GM23338 (cell line): ENCODE results near the gene CPNE2. TPM values are rescaled to one million over a fixed set of nuclear protein-coding genes. Genes with fewer than 3 reads are reported as not detected.

Source experiments
- ATAC-seq: fragments of 200-7000 bp; cut with Tn5 transposase; 3 replicates; pipeline ENCODE4 v1.9.1; 2020
- DNase-seq: peaks from one replicate; pipeline ENCODE4 v3.0.0-alpha.2; 2015; ENCODE audit warnings: low spot score
- H2AFZ ChIP-seq: fragments of 200-600 bp; sonication (generic); 2 replicates; pipeline ENCODE4 v1.8.0; 2016; ENCODE audit warnings: antibody characterized with exemption, mild to moderate bottlenecking, moderate library complexity
- H3F3A ChIP-seq: fragments of 200-600 bp; sonication (generic); replicated peaks from 2 replicates; pipeline ENCODE4 v1.8.0; 2017; ENCODE audit warnings: antibody characterized with exemption, mixed run types, low read depth
- H3K27ac ChIP-seq: fragments of 200-600 bp; sonication (generic); 2 replicates; pipeline ENCODE4 v1.6.1; 2016; ENCODE audit warnings: low read depth
- H3K27me3 ChIP-seq: fragments of 200-600 bp; sonication (generic); 2 replicates; pipeline ENCODE4 v1.8.0; 2016; ENCODE audit warnings: mild to moderate bottlenecking, mixed run types, moderate library complexity; ENCODE audit not compliant: insufficient read depth
- H3K36me3 ChIP-seq: fragments of 200-600 bp; sonication (generic); 2 replicates; pipeline ENCODE4 v1.8.0; 2016; ENCODE audit warnings: mild to moderate bottlenecking; ENCODE audit not compliant: insufficient read depth
- H3K4me1 ChIP-seq: fragments of 200-600 bp; sonication (generic); 2 replicates; pipeline ENCODE4 v1.8.0; 2016; ENCODE audit warnings: mild to moderate bottlenecking, moderate library complexity; ENCODE audit not compliant: insufficient read depth
- H3K4me2 ChIP-seq: fragments of 200-600 bp; sonication (generic); 2 replicates; pipeline ENCODE4 v1.7.1; 2017; ENCODE audit warnings: mixed run types
- H3K4me3 ChIP-seq: fragments of 200-600 bp; sonication (generic); 2 replicates; pipeline ENCODE4 v1.6.1; 2016; ENCODE audit warnings: mixed run types
- H3K79me2 ChIP-seq: fragments of 200-600 bp; sonication (generic); replicated peaks from 2 replicates; pipeline ENCODE4 v1.8.0; 2017; ENCODE audit warnings: mild to moderate bottlenecking; ENCODE audit not compliant: insufficient read depth
- H3K9me2 ChIP-seq: fragments of 200-600 bp; sonication (generic); 2 replicates; pipeline ENCODE4 v1.8.0; 2017; ENCODE audit not compliant: insufficient read depth
- H4K20me1 ChIP-seq: fragments of 200-600 bp; sonication (generic); replicated peaks from 2 replicates; pipeline ENCODE4 v1.8.0; 2017; ENCODE audit warnings: mild to moderate bottlenecking; ENCODE audit not compliant: insufficient read depth
- H3K27ac Mint-ChIP-seq: 2 replicates; pipeline ENCODE4 v1.8.0; 2020; ENCODE audit warnings: inconsistent platforms, mild to moderate bottlenecking, moderate library complexity, mixed read lengths
- H3K27me3 Mint-ChIP-seq: 3 replicates; pipeline ENCODE4 v1.8.0; 2022; ENCODE audit warnings: low read depth, mild to moderate bottlenecking, moderate library complexity, mixed read lengths, inconsistent platforms; ENCODE audit not compliant: insufficient read depth, poor library complexity
- H3K36me3 Mint-ChIP-seq: 3 replicates; pipeline ENCODE4 v1.8.0; 2021; ENCODE audit warnings: low read depth, mild to moderate bottlenecking, inconsistent platforms, moderate library complexity, mixed read lengths
- H3K4me1 Mint-ChIP-seq: 3 replicates; pipeline ENCODE4 v1.8.0; 2020; ENCODE audit warnings: mild to moderate bottlenecking, inconsistent platforms, mixed read lengths
- H3K4me3 Mint-ChIP-seq: 3 replicates; pipeline ENCODE4 v1.8.0; 2021; ENCODE audit warnings: moderate library complexity, mild to moderate bottlenecking, inconsistent platforms, mixed read lengths
- H3K9me3 Mint-ChIP-seq: 3 replicates; pipeline ENCODE4 v1.8.0; 2020; ENCODE audit warnings: moderate library complexity, mild to moderate bottlenecking, inconsistent platforms, mixed read lengths
- CREB1 ChIP-seq: fragments of 250-450 bp; sonication (Bioruptor Pico); IDR thresholded peaks from 2 replicates; pipeline ENCODE4 v1.5.0; 2020; ENCODE audit warnings: low read depth, mild to moderate bottlenecking, moderate library complexity
- ETS1 ChIP-seq: IDR thresholded peaks from 2 replicates; pipeline ENCODE4 v1.6.1; 2016; ENCODE audit warnings: antibody characterized with exemption
- EZH2 ChIP-seq: fragments of 200-600 bp; sonication (generic); IDR thresholded peaks from one replicate; pipeline ENCODE4 v1.8.0; 2017; ENCODE audit warnings: antibody characterized with exemption, mild to moderate bottlenecking, low read depth; ENCODE audit not compliant: unreplicated experiment
- EZH2phosphoT487 ChIP-seq: fragments of 200-600 bp; sonication (generic); IDR thresholded peaks from one replicate; pipeline ENCODE4 v1.8.1; 2018; ENCODE audit warnings: antibody characterized with exemption; ENCODE audit not compliant: unreplicated experiment
- JUNB ChIP-seq: IDR thresholded peaks from one replicate; pipeline ENCODE4 v1.6.1; 2016; ENCODE audit warnings: antibody characterized with exemption; ENCODE audit not compliant: unreplicated experiment
- NANOG ChIP-seq: IDR thresholded peaks from 2 replicates; pipeline ENCODE4 v1.6.1; 2016; ENCODE audit warnings: antibody characterized with exemption, borderline replicate concordance
- POLR2AphosphoS5 ChIP-seq: IDR thresholded peaks from 2 replicates; pipeline ENCODE4 v1.6.1; 2016; ENCODE audit warnings: antibody characterized with exemption, low read depth
- STAT1 ChIP-seq: IDR thresholded peaks from one replicate; pipeline ENCODE4 v1.6.1; 2016; ENCODE audit warnings: antibody characterized with exemption; ENCODE audit not compliant: unreplicated experiment
- ZNF114 ChIP-seq: fragments of 250-450 bp; sonication (Bioruptor Pico); IDR thresholded peaks from 2 replicates; pipeline ENCODE4 v1.5.0; 2020; ENCODE audit warnings: mild to moderate bottlenecking, moderate library complexity
- ZNF331 ChIP-seq: fragments of 250-450 bp; sonication (Bioruptor Pico); IDR thresholded peaks from 2 replicates; pipeline ENCODE4 v1.5.0; 2020; ENCODE audit warnings: low read depth, mild to moderate bottlenecking, moderate library complexity
- long read RNA-seq: library from polyadenylated mRNA; unstranded; transcript quantifications from one replicate; pipeline ENCODE4 v2.0.0, GENCODE V29; 2020; ENCODE audit not compliant: unreplicated experiment
- polyA plus RNA-seq: library from polyadenylated mRNA; unstranded; fragments of >200 nt; fragmentation: Nextera tagmentation; extraction: Ambion mirVana; gene quantifications from 2 replicates; pipeline ENCODE4 v1.2.1, GENCODE V29; 2016
- total RNA-seq: library from RNA; depleted of rRNA; stranded (reverse); fragments of >200 nt; shearing (Covaris generic); gene quantifications from 2 replicates; pipeline ENCODE4 v1.2.3, GENCODE V29; 2014; rRNA removed
- TF ChIP-seq, protein P1 (sequence below): fragments of 250-450 bp; sonication (Bioruptor Pico); IDR thresholded peaks from 2 replicates; pipeline ENCODE4 v1.5.0; 2020; ENCODE audit warnings: mild to moderate bottlenecking, moderate library complexity
- TF ChIP-seq, protein P2 (sequence below), 2 experiments: fragments of 200-600 bp in 1 of 2; sonication (generic) in 1 of 2; conservative IDR thresholded peaks; 2 replicates each; pipeline versions ENCODE4 v1.5.1 to v1.6.1; 2016 to 2017; ENCODE audit warnings: antibody characterized with exemption in 2 of 2, low read depth in 2 of 2, mild to moderate bottlenecking in 2 of 2, moderate library complexity in 1 of 2
- TF ChIP-seq, protein P3 (sequence below): IDR thresholded peaks from one replicate; pipeline ENCODE4 v1.6.1; 2018; ENCODE audit warnings: antibody characterized with exemption; ENCODE audit not compliant: unreplicated experiment

The CPNE2 gene
- total RNA-seq (11.3 and 14.2 TPM in 2 replicates), polyA plus RNA-seq (7.1 and 9.5 TPM in 2 replicates)
- long read RNA-seq, partial matches to known transcripts: 1 of 5 reads
- long read RNA-seq, other reads (novel, unspliced or antisense): 1 of 5 reads

GRCh38 chr16:57091975-57092785 lies at the start of gene CPNE2:
Gene CPNE2, plus strand, starts transcription at chr16:57092583. Its CDS starts 18,160 bp downstream, at chr16:57110743.
- H3K4me1 ChIP-seq: peaks cover 14% of the 10 kb centered on the region
- H3K4me2 ChIP-seq: peak within 1 kb of the TSS; percentile 99
- no peaks in the 10 kb centered on the region for H3K36me3 ChIP-seq
- TF ChIP-seq EZH2 (peak; percentile 62), JUNB (no peak), CREB1 (no peak), EZH2phosphoT487 (no peak), POLR2AphosphoS5 (no peak), STAT1 (no peak), ZNF331 (CRISPR knock-in tag) (no peak), ETS1 (no peak), ZNF114 (CRISPR knock-in tag) (no peak), NANOG (no peak)
- TF ChIP-seq, protein P1, sequence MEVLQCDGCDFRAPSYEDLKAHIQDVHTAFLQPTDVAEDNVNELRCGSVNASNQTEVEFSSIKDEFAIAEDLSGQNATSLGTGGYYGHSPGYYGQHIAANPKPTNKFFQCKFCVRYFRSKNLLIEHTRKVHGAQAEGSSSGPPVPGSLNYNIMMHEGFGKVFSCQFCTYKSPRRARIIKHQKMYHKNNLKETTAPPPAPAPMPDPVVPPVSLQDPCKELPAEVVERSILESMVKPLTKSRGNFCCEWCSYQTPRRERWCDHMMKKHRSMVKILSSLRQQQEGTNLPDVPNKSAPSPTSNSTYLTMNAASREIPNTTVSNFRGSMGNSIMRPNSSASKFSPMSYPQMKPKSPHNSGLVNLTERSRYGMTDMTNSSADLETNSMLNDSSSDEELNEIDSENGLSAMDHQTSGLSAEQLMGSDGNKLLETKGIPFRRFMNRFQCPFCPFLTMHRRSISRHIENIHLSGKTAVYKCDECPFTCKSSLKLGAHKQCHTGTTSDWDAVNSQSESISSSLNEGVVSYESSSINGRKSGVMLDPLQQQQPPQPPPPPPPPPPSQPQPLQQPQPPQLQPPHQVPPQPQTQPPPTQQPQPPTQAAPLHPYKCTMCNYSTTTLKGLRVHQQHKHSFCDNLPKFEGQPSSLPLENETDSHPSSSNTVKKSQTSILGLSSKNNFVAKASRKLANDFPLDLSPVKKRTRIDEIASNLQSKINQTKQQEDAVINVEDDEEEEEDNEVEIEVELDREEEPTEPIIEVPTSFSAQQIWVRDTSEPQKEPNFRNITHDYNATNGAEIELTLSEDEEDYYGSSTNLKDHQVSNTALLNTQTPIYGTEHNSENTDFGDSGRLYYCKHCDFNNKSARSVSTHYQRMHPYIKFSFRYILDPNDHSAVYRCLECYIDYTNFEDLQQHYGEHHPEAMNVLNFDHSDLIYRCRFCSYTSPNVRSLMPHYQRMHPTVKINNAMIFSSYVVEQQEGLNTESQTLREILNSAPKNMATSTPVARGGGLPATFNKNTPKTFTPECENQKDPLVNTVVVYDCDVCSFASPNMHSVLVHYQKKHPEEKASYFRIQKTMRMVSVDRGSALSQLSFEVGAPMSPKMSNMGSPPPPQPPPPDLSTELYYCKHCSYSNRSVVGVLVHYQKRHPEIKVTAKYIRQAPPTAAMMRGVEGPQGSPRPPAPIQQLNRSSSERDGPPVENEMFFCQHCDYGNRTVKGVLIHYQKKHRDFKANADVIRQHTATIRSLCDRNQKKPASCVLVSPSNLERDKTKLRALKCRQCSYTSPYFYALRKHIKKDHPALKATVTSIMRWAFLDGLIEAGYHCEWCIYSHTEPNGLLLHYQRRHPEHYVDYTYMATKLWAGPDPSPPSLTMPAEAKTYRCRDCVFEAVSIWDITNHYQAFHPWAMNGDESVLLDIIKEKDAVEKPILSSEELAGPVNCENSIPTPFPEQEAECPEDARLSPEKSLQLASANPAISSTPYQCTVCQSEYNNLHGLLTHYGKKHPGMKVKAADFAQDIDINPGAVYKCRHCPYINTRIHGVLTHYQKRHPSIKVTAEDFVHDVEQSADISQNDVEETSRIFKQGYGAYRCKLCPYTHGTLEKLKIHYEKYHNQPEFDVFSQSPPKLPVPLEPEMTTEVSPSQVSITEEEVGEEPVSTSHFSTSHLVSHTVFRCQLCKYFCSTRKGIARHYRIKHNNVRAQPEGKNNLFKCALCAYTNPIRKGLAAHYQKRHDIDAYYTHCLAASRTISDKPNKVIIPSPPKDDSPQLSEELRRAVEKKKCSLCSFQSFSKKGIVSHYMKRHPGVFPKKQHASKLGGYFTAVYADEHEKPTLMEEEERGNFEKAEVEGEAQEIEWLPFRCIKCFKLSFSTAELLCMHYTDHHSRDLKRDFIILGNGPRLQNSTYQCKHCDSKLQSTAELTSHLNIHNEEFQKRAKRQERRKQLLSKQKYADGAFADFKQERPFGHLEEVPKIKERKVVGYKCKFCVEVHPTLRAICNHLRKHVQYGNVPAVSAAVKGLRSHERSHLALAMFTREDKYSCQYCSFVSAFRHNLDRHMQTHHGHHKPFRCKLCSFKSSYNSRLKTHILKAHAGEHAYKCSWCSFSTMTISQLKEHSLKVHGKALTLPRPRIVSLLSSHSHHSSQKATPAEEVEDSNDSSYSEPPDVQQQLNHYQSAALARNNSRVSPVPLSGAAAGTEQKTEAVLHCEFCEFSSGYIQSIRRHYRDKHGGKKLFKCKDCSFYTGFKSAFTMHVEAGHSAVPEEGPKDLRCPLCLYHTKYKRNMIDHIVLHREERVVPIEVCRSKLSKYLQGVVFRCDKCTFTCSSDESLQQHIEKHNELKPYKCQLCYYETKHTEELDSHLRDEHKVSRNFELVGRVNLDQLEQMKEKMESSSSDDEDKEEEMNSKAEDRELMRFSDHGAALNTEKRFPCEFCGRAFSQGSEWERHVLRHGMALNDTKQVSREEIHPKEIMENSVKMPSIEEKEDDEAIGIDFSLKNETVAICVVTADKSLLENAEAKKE: no peak
- TF ChIP-seq, protein P2, sequence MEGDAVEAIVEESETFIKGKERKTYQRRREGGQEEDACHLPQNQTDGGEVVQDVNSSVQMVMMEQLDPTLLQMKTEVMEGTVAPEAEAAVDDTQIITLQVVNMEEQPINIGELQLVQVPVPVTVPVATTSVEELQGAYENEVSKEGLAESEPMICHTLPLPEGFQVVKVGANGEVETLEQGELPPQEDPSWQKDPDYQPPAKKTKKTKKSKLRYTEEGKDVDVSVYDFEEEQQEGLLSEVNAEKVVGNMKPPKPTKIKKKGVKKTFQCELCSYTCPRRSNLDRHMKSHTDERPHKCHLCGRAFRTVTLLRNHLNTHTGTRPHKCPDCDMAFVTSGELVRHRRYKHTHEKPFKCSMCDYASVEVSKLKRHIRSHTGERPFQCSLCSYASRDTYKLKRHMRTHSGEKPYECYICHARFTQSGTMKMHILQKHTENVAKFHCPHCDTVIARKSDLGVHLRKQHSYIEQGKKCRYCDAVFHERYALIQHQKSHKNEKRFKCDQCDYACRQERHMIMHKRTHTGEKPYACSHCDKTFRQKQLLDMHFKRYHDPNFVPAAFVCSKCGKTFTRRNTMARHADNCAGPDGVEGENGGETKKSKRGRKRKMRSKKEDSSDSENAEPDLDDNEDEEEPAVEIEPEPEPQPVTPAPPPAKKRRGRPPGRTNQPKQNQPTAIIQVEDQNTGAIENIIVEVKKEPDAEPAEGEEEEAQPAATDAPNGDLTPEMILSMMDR (conservative IDR thresholded peaks at IDR 0.05; ENCODE audit: low read depth in 2 of 2): 0 out of 4 replicates have a peak, but pooled peaks of 1 of the 2 experiments have one; percentile 8
- TF ChIP-seq, protein P3, sequence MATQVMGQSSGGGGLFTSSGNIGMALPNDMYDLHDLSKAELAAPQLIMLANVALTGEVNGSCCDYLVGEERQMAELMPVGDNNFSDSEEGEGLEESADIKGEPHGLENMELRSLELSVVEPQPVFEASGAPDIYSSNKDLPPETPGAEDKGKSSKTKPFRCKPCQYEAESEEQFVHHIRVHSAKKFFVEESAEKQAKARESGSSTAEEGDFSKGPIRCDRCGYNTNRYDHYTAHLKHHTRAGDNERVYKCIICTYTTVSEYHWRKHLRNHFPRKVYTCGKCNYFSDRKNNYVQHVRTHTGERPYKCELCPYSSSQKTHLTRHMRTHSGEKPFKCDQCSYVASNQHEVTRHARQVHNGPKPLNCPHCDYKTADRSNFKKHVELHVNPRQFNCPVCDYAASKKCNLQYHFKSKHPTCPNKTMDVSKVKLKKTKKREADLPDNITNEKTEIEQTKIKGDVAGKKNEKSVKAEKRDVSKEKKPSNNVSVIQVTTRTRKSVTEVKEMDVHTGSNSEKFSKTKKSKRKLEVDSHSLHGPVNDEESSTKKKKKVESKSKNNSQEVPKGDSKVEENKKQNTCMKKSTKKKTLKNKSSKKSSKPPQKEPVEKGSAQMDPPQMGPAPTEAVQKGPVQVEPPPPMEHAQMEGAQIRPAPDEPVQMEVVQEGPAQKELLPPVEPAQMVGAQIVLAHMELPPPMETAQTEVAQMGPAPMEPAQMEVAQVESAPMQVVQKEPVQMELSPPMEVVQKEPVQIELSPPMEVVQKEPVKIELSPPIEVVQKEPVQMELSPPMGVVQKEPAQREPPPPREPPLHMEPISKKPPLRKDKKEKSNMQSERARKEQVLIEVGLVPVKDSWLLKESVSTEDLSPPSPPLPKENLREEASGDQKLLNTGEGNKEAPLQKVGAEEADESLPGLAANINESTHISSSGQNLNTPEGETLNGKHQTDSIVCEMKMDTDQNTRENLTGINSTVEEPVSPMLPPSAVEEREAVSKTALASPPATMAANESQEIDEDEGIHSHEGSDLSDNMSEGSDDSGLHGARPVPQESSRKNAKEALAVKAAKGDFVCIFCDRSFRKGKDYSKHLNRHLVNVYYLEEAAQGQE: no peak
- Mint-ChIP-seq H3K4me3 (peak within 1 kb of the TSS; percentile 81), H3K4me1 (peaks cover 11% of the 10 kb centered on the region), H3K27ac (no peak within 1 kb of the TSS), H3K9me3 (no peaks in the 10 kb centered on the region), H3K36me3 (no peaks in the 10 kb centered on the region), H3K27me3 (peaks cover 16% of the 10 kb centered on the region)
- no peaks in the 10 kb centered on the region; the same call in 1 of the 2 replicates for H4K20me1 ChIP-seq
- no peaks in the 10 kb centered on the region for H3K79me2 ChIP-seq
- H3K9me2 ChIP-seq: no peaks in the 10 kb centered on the region
- H3K27me3 ChIP-seq: peaks cover 36% of the 10 kb centered on the region
- peaks cover 4% of the 10 kb centered on the region; the same call in 1 of the 2 replicates for H3F3A ChIP-seq
- peak within 1 kb of the TSS; percentile 99 for H2AFZ ChIP-seq
- ATAC-seq: peak; percentile 54
- H3K4me3 ChIP-seq: peak within 1 kb of the TSS; percentile 88
- DNase-seq: peak; percentile 55
- H3K27ac ChIP-seq: no peak within 1 kb of the TSS
